ENCODE measurements around the gene KHDRBS2.

DNA sequence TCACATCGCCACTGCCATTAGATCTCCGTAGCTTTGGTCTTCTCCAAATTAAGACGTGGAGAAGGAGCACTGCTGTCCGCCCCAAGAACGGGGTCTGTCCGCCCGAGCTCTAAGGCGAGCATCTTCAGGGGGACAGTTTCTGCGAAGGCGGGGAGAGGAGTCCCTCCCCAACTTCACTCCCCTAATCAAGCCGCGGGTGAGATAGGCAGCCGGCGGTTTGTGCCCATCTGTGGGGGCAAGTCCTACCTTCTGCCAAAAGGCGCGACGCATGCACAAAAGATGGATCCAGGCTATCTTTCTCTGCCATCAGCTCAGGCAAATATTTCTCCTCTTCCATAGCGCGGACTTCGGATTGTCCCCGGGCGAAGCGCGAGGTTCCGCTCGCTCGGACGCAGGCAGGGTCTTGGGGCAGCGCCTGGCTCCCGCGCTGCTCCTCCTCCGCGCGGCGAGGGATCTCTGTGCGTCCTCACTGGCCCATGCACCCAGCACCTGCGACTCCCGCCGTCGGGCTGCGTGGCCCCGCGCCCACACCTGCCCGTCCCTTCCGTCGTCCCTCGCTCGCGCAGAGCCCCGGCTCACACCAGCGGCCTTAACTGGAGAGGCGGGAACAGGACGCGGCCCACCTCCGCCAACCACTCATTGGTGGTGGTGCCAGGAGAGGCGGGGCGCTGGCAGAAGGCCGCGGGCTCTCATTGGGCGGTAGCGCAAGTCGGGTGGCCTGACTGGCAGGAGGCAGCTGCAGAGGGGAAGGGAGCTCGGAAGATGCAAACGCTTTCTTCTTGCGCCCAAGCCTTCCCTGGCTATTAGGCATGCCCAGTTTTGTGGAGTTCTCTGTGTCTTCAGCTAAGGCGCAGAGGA is at the start of gene KHDRBS2:
- no peak for TF ChIP-seq CTBP1 (IDR thresholded peaks at IDR 0.05; ENCODE audit: borderline replicate concordance)
- no peak for TF ChIP-seq LEF1 (IDR thresholded peaks at IDR 0.05; ENCODE audit: borderline replicate concordance)
- no peak for TF ChIP-seq SP1 (IDR thresholded peaks at IDR 0.05)
- TF ChIP-seq FOXM1 (IDR thresholded peaks at IDR 0.05; ENCODE audit: borderline replicate concordance): no peak
- no peak for TF ChIP-seq ARNT (IDR thresholded peaks at IDR 0.05)
- TF ChIP-seq TARDBP (IDR thresholded peaks at IDR 0.05): no peak
- TF ChIP-seq SUZ12 (IDR thresholded peaks at IDR 0.05): no peak
- TF ChIP-seq, protein P1, sequence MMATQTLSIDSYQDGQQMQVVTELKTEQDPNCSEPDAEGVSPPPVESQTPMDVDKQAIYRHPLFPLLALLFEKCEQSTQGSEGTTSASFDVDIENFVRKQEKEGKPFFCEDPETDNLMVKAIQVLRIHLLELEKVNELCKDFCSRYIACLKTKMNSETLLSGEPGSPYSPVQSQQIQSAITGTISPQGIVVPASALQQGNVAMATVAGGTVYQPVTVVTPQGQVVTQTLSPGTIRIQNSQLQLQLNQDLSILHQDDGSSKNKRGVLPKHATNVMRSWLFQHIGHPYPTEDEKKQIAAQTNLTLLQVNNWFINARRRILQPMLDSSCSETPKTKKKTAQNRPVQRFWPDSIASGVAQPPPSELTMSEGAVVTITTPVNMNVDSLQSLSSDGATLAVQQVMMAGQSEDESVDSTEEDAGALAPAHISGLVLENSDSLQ (IDR thresholded peaks at IDR 0.05): peak; percentile 36; the same call in 1 of the 2 replicates
- no peak for TF ChIP-seq NFRKB (IDR thresholded peaks at IDR 0.05)
- TF ChIP-seq BHLHE40 (IDR thresholded peaks at IDR 0.05; ENCODE audit: borderline replicate concordance): no peak
- TF ChIP-seq FOXK2 (IDR thresholded peaks at IDR 0.05): no peak
- TF ChIP-seq HDGF (IDR thresholded peaks at IDR 0.05; ENCODE audit: borderline replicate concordance): no peak
- no peak for TF ChIP-seq ZNF384 (IDR thresholded peaks at IDR 0.05)
